Measurements from ENCODE around the gene GFM2.
A peak's percentile ranks its signal among the peaks of the same experiment; 100 is the strongest.

Gene GFM2

GRCh38 chr5:74766849-74767578 is at the start of gene GFM2, which contains the start of gene NSA2:
Gene GFM2, minus strand, starts transcription at chr5:74767117. Its CDS starts 3,375 bp downstream, at chr5:74763742.
Gene NSA2, plus strand, starts transcription at chr5:74767249. Its CDS starts 112 bp downstream, at chr5:74767361.
- Histone ChIP-seq H3K27ac (ENCODE audit: low read length) (peak within 1 kb of the TSS; percentile 59), H3K36me3 (replicated peaks; ENCODE audit: low read depth, low read length) (peaks cover 2% of the 10 kb centered on the region), H3K4me2 (ENCODE audit: low read length) (peak within 1 kb of the TSS; percentile 90), H3K27me3 (ENCODE audit: low read depth, low read length) (no peaks in the 10 kb centered on the region), H3K79me2 (ENCODE audit: low read length) (peaks cover 44% of the 10 kb centered on the region), H3K4me3 (ENCODE audit: low read length) (peak within 1 kb of the TSS; percentile 98), H3K4me1 (ENCODE audit: low read length) (peaks cover 11% of the 10 kb centered on the region), H2AFZ (ENCODE audit: low read depth, low read length) (peak within 1 kb of the TSS; percentile 93), H3K9me3 (ENCODE audit: insufficient read depth, low read length) (no peaks in the 10 kb centered on the region), H4K20me1 (ENCODE audit: insufficient read depth, low read length) (no peaks in the 10 kb centered on the region), H3K9ac (ENCODE audit: low read length) (peak within 1 kb of the TSS; percentile 81)
- no peak for TF ChIP-seq EZH2phosphoT487 (IDR thresholded peaks at IDR 0.05; ENCODE audit: low read depth)
- TF ChIP-seq, protein P1, sequence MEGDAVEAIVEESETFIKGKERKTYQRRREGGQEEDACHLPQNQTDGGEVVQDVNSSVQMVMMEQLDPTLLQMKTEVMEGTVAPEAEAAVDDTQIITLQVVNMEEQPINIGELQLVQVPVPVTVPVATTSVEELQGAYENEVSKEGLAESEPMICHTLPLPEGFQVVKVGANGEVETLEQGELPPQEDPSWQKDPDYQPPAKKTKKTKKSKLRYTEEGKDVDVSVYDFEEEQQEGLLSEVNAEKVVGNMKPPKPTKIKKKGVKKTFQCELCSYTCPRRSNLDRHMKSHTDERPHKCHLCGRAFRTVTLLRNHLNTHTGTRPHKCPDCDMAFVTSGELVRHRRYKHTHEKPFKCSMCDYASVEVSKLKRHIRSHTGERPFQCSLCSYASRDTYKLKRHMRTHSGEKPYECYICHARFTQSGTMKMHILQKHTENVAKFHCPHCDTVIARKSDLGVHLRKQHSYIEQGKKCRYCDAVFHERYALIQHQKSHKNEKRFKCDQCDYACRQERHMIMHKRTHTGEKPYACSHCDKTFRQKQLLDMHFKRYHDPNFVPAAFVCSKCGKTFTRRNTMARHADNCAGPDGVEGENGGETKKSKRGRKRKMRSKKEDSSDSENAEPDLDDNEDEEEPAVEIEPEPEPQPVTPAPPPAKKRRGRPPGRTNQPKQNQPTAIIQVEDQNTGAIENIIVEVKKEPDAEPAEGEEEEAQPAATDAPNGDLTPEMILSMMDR (IDR thresholded peaks at IDR 0.05; ENCODE audit: low read depth, low read length): no peak

DNA sequence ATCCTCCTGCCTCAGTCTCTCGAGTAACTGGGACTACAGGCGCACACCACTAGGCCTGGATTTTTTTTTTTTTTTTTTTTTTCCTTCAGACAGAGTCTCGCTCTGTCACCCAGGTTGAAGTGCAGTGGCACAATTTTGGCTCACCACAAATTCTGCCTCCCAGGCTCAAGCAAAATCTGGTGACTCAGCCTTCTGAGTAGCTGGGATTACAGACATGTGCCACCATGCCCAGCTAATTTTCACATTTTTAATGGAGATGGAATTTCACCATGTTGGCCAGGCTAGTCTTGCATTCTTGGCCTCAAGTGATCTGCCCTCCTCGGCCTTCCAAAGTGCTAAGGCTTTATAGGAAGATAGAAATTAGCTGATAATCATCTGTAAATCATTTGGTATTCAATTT is 44.0 kb upstream of the GFM2 start:
- no peak overlapping the region for H3K4me2 ChIP-seq (ENCODE audit: low read length)
- no peak overlapping the region for H3K27ac ChIP-seq (ENCODE audit: low read length)
- no peaks in the 10 kb centered on the region for H3K4me1 ChIP-seq (ENCODE audit: low read length)
- no peak overlapping the region for H2AFZ ChIP-seq (ENCODE audit: low read depth, low read length)
- H3K79me2 ChIP-seq (ENCODE audit: low read length): no peaks in the 10 kb centered on the region
- no peaks in the 10 kb centered on the region for H4K20me1 ChIP-seq (ENCODE audit: insufficient read depth, low read length)
- no peaks in the 10 kb centered on the region for H3K9me3 ChIP-seq (ENCODE audit: insufficient read depth, low read length)
- H3K27me3 ChIP-seq (ENCODE audit: low read depth, low read length): no peaks in the 10 kb centered on the region
- TF ChIP-seq, protein P1 (IDR thresholded peaks at IDR 0.05; ENCODE audit: low read depth, low read length): no peak
- H3K4me3 ChIP-seq (ENCODE audit: low read length): no peak overlapping the region
- H3K9ac ChIP-seq (ENCODE audit: low read length): no peak overlapping the region
- no peaks in the 10 kb centered on the region for H3K36me3 ChIP-seq (replicated peaks; ENCODE audit: low read depth, low read length)

GRCh38 chr5:74801941-74802340 is 35.0 kb upstream of the GFM2 start:
- Histone ChIP-seq H3K79me2 (ENCODE audit: low read length) (no peaks in the 10 kb centered on the region), H3K9ac (ENCODE audit: low read length) (no peak overlapping the region), H3K9me3 (ENCODE audit: insufficient read depth, low read length) (no peaks in the 10 kb centered on the region), H3K27me3 (ENCODE audit: low read depth, low read length) (no peaks in the 10 kb centered on the region), H3K36me3 (replicated peaks; ENCODE audit: low read depth, low read length) (no peaks in the 10 kb centered on the region), H3K27ac (ENCODE audit: low read length) (no peak overlapping the region), H2AFZ (ENCODE audit: low read depth, low read length) (no peak overlapping the region), H4K20me1 (ENCODE audit: insufficient read depth, low read length) (no peaks in the 10 kb centered on the region), H3K4me2 (ENCODE audit: low read length) (no peak overlapping the region), H3K4me3 (ENCODE audit: low read length) (no peak overlapping the region), H3K4me1 (ENCODE audit: low read length) (no peaks in the 10 kb centered on the region)
- TF ChIP-seq EZH2phosphoT487 (IDR thresholded peaks at IDR 0.05; ENCODE audit: low read depth): no peak
- TF ChIP-seq, protein P1 (IDR thresholded peaks at IDR 0.05; ENCODE audit: low read depth, low read length): no peak

DNA sequence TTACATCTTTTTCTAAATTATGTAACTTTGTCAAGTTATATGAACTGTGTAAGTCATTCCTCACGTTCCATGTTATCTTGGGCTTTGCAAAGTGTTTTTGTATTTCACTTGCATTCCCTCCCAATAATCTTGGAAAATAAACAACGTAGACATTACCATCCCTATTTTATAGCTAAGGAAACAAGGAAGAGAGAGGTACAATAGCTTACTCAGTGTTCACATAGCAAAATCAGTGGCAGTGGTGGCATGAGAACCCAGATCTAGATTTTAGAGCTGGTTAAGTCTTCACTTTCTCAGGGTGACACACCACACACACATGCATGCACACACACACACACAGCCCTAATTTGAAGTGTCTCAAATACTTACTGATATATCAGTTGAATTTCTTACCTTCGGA is 34.3 kb upstream of the GFM2 start:
- Histone ChIP-seq H3K79me2 (ENCODE audit: low read length) (no peaks in the 10 kb centered on the region), H3K4me2 (ENCODE audit: low read length) (no peak overlapping the region), H3K27ac (ENCODE audit: low read length) (no peak overlapping the region), H3K36me3 (replicated peaks; ENCODE audit: low read depth, low read length) (no peaks in the 10 kb centered on the region), H3K4me3 (ENCODE audit: low read length) (no peak overlapping the region), H4K20me1 (ENCODE audit: insufficient read depth, low read length) (no peaks in the 10 kb centered on the region), H2AFZ (ENCODE audit: low read depth, low read length) (no peak overlapping the region), H3K4me1 (ENCODE audit: low read length) (no peaks in the 10 kb centered on the region), H3K9me3 (ENCODE audit: insufficient read depth, low read length) (no peaks in the 10 kb centered on the region), H3K27me3 (ENCODE audit: low read depth, low read length) (no peaks in the 10 kb centered on the region), H3K9ac (ENCODE audit: low read length) (no peak overlapping the region)
- TF ChIP-seq, protein P1 (IDR thresholded peaks at IDR 0.05; ENCODE audit: low read depth, low read length): no peak
- no peak for TF ChIP-seq EZH2phosphoT487 (IDR thresholded peaks at IDR 0.05; ENCODE audit: low read depth)

Measured in OCI-LY3 (cell line).